Smooth muscle cell (in vitro differentiated cells): Measurements from ENCODE around the gene MYDGF. TPM values are rescaled to one million over a fixed set of nuclear protein-coding genes. Genes with fewer than 3 reads are reported as not detected.

ENCODE experiments used
- DNase-seq: peaks from one replicate; lab custom pipeline; 2025; ENCODE audit not compliant: unreplicated experiment; lab: John Stamatoyannopoulos, UW
- H2AFZ ChIP-seq: fragments of 200-600 bp; sonication (generic); 2 replicates; pipeline ENCODE4 v1.6.0; 2016; ENCODE audit warnings: antibody characterized with exemption, low read depth, mild to moderate bottlenecking
- H3F3A ChIP-seq: fragments of 200-600 bp; sonication (generic); 2 replicates; pipeline ENCODE4 v1.6.0; 2017; ENCODE audit warnings: antibody characterized with exemption, low read depth
- H3K27ac ChIP-seq: fragments of 200-600 bp; sonication (generic); 2 replicates; pipeline ENCODE4 v1.5.1; 2016; ENCODE audit warnings: low read depth, mild to moderate bottlenecking
- H3K27me3 ChIP-seq: fragments of 200-600 bp; sonication (generic); 2 replicates; pipeline ENCODE4 v1.6.1; 2016; ENCODE audit warnings: low read depth, mild to moderate bottlenecking
- H3K36me3 ChIP-seq: fragments of 200-600 bp; sonication (generic); 2 replicates; pipeline ENCODE4 v1.5.1; 2016; ENCODE audit warnings: low read depth
- H3K4me1 ChIP-seq: fragments of 200-600 bp; sonication (generic); 2 replicates; pipeline ENCODE4 v1.5.1; 2016; ENCODE audit warnings: low read depth
- H3K4me2 ChIP-seq: fragments of 200-600 bp; sonication (generic); 2 replicates; pipeline ENCODE4 v1.6.0; 2016; ENCODE audit warnings: mild to moderate bottlenecking
- H3K4me3 ChIP-seq: fragments of 200-600 bp; sonication (generic); 2 replicates; pipeline ENCODE4 v1.5.1; 2016; ENCODE audit warnings: mild to moderate bottlenecking
- H3K79me2 ChIP-seq: fragments of 200-600 bp; sonication (generic); 2 replicates; pipeline ENCODE4 v1.6.0; 2016; ENCODE audit warnings: low read depth, mild to moderate bottlenecking
- H3K9ac ChIP-seq: fragments of 200-600 bp; sonication (generic); 2 replicates; pipeline ENCODE4 v1.6.0; 2016; ENCODE audit warnings: low read depth
- H3K9me3 ChIP-seq: fragments of 200-600 bp; sonication (generic); replicated peaks from 2 replicates; pipeline ENCODE4 v1.5.1; 2016; ENCODE audit warnings: low read depth
- H4K20me1 ChIP-seq: fragments of 200-600 bp; sonication (generic); 2 replicates; pipeline ENCODE4 v1.6.0; 2016; ENCODE audit warnings: low read depth
- WGBS: methylation state at CpG from one replicate; pipeline ENCODE4 v1.1.7; 2016; ENCODE audit warnings: low lambda C conversion rate; 5-methylcytosine and 5-hydroxymethylcytosine counted together
- polyA plus RNA-seq: library from polyadenylated mRNA; unstranded; fragments of >200 nt; fragmentation: Nextera tagmentation; extraction: Ambion mirVana; gene quantifications from 2 replicates; pipeline ENCODE4 v1.2.1, GENCODE V29; 2016
- total RNA-seq: library from RNA; depleted of rRNA; stranded (reverse); fragments of >200 nt; gene quantifications from 2 replicates; pipeline ENCODE4 v1.2.3, GENCODE V29; 2014
- TF ChIP-seq, protein P1 (sequence below): fragments of 200-600 bp; sonication (generic); IDR thresholded peaks from 2 replicates; pipeline ENCODE4 v1.5.1; 2017; ENCODE audit warnings: borderline replicate concordance, mild to moderate bottlenecking, antibody characterized with exemption; ENCODE audit not compliant: insufficient read depth, poor library complexity, severe bottlenecking

The MYDGF gene
- total and polyA plus RNA-seq, 2 experiments from 2014 or later, result 188 to 680 TPM

DNA sequence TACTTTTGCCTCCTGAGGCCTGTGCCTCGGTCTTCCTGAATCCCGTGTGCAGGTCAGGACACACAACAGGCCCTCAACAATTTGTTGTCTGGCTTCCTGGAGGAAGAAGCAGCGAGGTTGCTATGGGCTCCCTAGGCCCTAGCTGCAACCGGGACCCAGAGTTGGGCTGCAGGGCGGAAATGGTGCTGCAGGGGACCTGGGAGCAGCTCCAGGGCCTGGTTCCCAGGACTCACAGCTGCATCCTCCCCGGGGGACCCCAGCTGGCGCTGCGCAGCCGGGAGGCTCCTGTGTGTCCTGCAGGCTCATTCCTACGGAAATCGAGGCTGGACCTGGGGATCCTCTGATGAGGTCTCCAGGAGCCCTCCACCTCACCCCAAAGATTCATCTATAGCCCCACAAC, 31.8 kb downstream of the MYDGF start:
- peak overlapping the region; percentile 44 for H3K27ac ChIP-seq
- no peaks in the 10 kb centered on the region for H3K9me3 ChIP-seq
- TF ChIP-seq, protein P1, sequence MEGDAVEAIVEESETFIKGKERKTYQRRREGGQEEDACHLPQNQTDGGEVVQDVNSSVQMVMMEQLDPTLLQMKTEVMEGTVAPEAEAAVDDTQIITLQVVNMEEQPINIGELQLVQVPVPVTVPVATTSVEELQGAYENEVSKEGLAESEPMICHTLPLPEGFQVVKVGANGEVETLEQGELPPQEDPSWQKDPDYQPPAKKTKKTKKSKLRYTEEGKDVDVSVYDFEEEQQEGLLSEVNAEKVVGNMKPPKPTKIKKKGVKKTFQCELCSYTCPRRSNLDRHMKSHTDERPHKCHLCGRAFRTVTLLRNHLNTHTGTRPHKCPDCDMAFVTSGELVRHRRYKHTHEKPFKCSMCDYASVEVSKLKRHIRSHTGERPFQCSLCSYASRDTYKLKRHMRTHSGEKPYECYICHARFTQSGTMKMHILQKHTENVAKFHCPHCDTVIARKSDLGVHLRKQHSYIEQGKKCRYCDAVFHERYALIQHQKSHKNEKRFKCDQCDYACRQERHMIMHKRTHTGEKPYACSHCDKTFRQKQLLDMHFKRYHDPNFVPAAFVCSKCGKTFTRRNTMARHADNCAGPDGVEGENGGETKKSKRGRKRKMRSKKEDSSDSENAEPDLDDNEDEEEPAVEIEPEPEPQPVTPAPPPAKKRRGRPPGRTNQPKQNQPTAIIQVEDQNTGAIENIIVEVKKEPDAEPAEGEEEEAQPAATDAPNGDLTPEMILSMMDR, result no peak
- H3K36me3 ChIP-seq, result no peaks in the 10 kb centered on the region
- H2AFZ ChIP-seq, result no peak overlapping the region
- H4K20me1 ChIP-seq, result no peaks in the 10 kb centered on the region
- peaks cover 2% of the 10 kb centered on the region for H3K4me1 ChIP-seq
- DNase-seq, result no peak
- no peak overlapping the region for H3K4me2 ChIP-seq
- no peak overlapping the region for H3K4me3 ChIP-seq
- H3F3A ChIP-seq, result peaks cover 12% of the 10 kb centered on the region
- H3K27me3 ChIP-seq, result no peaks in the 10 kb centered on the region
- H3K79me2 ChIP-seq, result peaks cover 5% of the 10 kb centered on the region
- WGBS, result 94% methylated on average over 11 of the region's 11 CpGs
- H3K9ac ChIP-seq, result no peak overlapping the region

GRCh38 chr19:4636761-4637160, 33.4 kb downstream of the MYDGF start:
- Histone ChIP-seq H3K27me3 (no peaks in the 10 kb centered on the region), H3K36me3 (no peaks in the 10 kb centered on the region), H3F3A (peaks cover 12% of the 10 kb centered on the region), H3K9ac (no peak overlapping the region), H4K20me1 (no peaks in the 10 kb centered on the region), H3K4me2 (peak overlapping the region; percentile 83), H3K27ac (no peak overlapping the region), H2AFZ (peak overlapping the region; percentile 42), H3K4me3 (peak overlapping the region; percentile 54), H3K4me1 (peaks cover 2% of the 10 kb centered on the region), H3K79me2 (peaks cover 5% of the 10 kb centered on the region), H3K9me3 (no peaks in the 10 kb centered on the region)
- TF ChIP-seq, protein P1, result no peak
- WGBS, result 78% methylated on average over 8 of the region's 8 CpGs
- no peak for DNase-seq

- H3K36me3 ChIP-seq, result no peaks in the 10 kb centered on the region
- peak overlapping the region; percentile 60 for H3K27ac ChIP-seq
- 1% methylated on average over 38 of the region's 43 CpGs for WGBS
- TF ChIP-seq, protein P1, result peak; percentile 94
- H3K27me3 ChIP-seq, result no peaks in the 10 kb centered on the region
- peaks cover 2% of the 10 kb centered on the region for H3K4me1 ChIP-seq
- H3F3A ChIP-seq, result peaks cover 12% of the 10 kb centered on the region
- peak overlapping the region; percentile 54 for H3K4me3 ChIP-seq
- peaks cover 5% of the 10 kb centered on the region for H3K79me2 ChIP-seq
- DNase-seq, result peak; percentile 40
- H3K9ac ChIP-seq, result no peak overlapping the region
- no peaks in the 10 kb centered on the region for H3K9me3 ChIP-seq
- H4K20me1 ChIP-seq, result no peaks in the 10 kb centered on the region
- H3K4me2 ChIP-seq, result peak overlapping the region; percentile 83
- H2AFZ ChIP-seq, result peak overlapping the region; percentile 54
Measured at GRCh38 chr19:4636151-4636717, 33.9 kb downstream of the MYDGF start.

- 24% methylated on average over 7 of the region's 13 CpGs for WGBS
- Histone ChIP-seq H3K36me3 (no peaks in the 10 kb centered on the region), H3K27ac (peak overlapping the region; percentile 60), H4K20me1 (no peaks in the 10 kb centered on the region), H3K4me3 (peak overlapping the region; percentile 54), H3K9me3 (no peaks in the 10 kb centered on the region), H3K4me2 (peak overlapping the region; percentile 83), H3K79me2 (peaks cover 5% of the 10 kb centered on the region), H3K4me1 (peaks cover 2% of the 10 kb centered on the region), H3K9ac (no peak overlapping the region), H3K27me3 (no peaks in the 10 kb centered on the region), H3F3A (peaks cover 12% of the 10 kb centered on the region), H2AFZ (peak overlapping the region; percentile 54)
- DNase-seq, result peak; percentile 27
- TF ChIP-seq, protein P1, result no peak
Measured at GRCh38 chr19:4635754-4636116, 34.4 kb downstream of the MYDGF start.
